CD4-positive, CD25-positive, alpha-beta regulatory T cell (primary cell): ENCODE results near the gene CHST2. TPM values are rescaled to one million over a fixed set of nuclear protein-coding genes. Genes with fewer than 3 reads are reported as not detected.

Experiments
- ATAC-seq, 2 donors: fragments of 150-1000 bp; cut with Tn5 transposase; one replicate each; pipeline ENCODE4 v1.10.0; 2021; ENCODE audit warnings: low read depth in 2 of 2, moderate number of reproducible peaks in 2 of 2, moderate library complexity in 1 of 2
- DNase-seq, 3 donors: peaks; one replicate each; pipeline versions ENCODE4 v3.0.0 to v3.0.0-alpha.2; 2012 to 2022; ENCODE audit warnings: mixed read lengths in 1 of 3
- H3K27ac ChIP-seq: one replicate; pipeline ENCODE4 v1.7.0; 2013; ENCODE audit warnings: mild to moderate bottlenecking, low read length; ENCODE audit not compliant: insufficient read depth, poor library complexity, severe bottlenecking
- H3K27me3 ChIP-seq: one replicate; pipeline ENCODE4 v1.7.0; 2013; ENCODE audit warnings: low read length; ENCODE audit not compliant: control insufficient read depth, insufficient read depth
- H3K36me3 ChIP-seq: one replicate; pipeline ENCODE4 v1.7.0; 2013; ENCODE audit warnings: mild to moderate bottlenecking, low read length, moderate library complexity; ENCODE audit not compliant: control insufficient read depth, insufficient read depth
- H3K4me1 ChIP-seq: 2 replicates; pipeline ENCODE4 v1.7.0; 2013; ENCODE audit warnings: mild to moderate bottlenecking, low read length; ENCODE audit not compliant: insufficient read depth, control insufficient read depth, poor library complexity, severe bottlenecking
- H3K4me3 ChIP-seq: one replicate; pipeline ENCODE4 v1.7.0; 2013; ENCODE audit warnings: low read depth, mild to moderate bottlenecking, low read length, moderate library complexity
- H3K9me3 ChIP-seq, 2 experiments: 1 replicate in 1 of 2; 2 replicates in 1 of 2; pipeline ENCODE4 v1.7.0; 2013; ENCODE audit warnings: low read length in 2 of 2, mild to moderate bottlenecking in 1 of 2, moderate library complexity in 1 of 2; ENCODE audit not compliant: control insufficient read depth in 2 of 2
- H3K27ac Mint-ChIP-seq, 3 donors: one replicate each; pipeline ENCODE4 v1.8.0; 2020 to 2022; ENCODE audit warnings: mild to moderate bottlenecking in 3 of 3, mixed read lengths in 3 of 3, moderate library complexity in 2 of 3
- H3K27me3 Mint-ChIP-seq: one replicate; pipeline ENCODE4 v1.8.0; 2022; ENCODE audit warnings: mild to moderate bottlenecking, mixed read lengths
- H3K36me3 Mint-ChIP-seq: one replicate; pipeline ENCODE4 v1.8.0; 2020; ENCODE audit warnings: mixed read lengths
- H3K4me1 Mint-ChIP-seq, 4 donors: one replicate each; pipeline ENCODE4 v1.8.0; 2020 to 2022; ENCODE audit warnings: mixed read lengths in 4 of 4, mild to moderate bottlenecking in 1 of 4
- H3K4me3 Mint-ChIP-seq, 4 donors: one replicate each; pipeline ENCODE4 v1.8.0; 2020 to 2022; ENCODE audit warnings: mild to moderate bottlenecking in 4 of 4, mixed read lengths in 4 of 4, moderate library complexity in 3 of 4
- H3K9me3 Mint-ChIP-seq, 7 donors: one replicate each; pipeline ENCODE4 v1.8.0; 2020 to 2022; ENCODE audit warnings: mixed read lengths in 7 of 7, mild to moderate bottlenecking in 3 of 7, moderate library complexity in 2 of 7
- polyA plus RNA-seq, 4 donors: library from polyadenylated mRNA; unstranded; fragments of 300-500 nt; fragmentation: Illumina TruSeq; gene quantifications; one replicate each; pipeline ENCODE4 v1.2.3, GENCODE V29; 2021
- total RNA-seq: library from RNA; stranded (reverse); gene quantifications from one replicate; pipeline ENCODE4 v1.2.3, GENCODE V29; 2022

The CHST2 gene
- total and polyA plus RNA-seq, 5 donors from 2014 or later, result 4.3 to 6.0 (median 4.9) TPM

- ATAC-seq, result no peak
- no peak overlapping the region for H3K4me3 Mint-ChIP-seq
Observed at GRCh38 chr3:143090486-143090885, 29.1 kb upstream of the CHST2 start.

GRCh38 chr3:143090976-143091837 lies 28.4 kb upstream of the CHST2 start:
- no peaks in the 10 kb centered on the region for H3K36me3 Mint-ChIP-seq
- no peaks in the 10 kb centered on the region for H3K27me3 Mint-ChIP-seq
- H3K27me3 ChIP-seq, result no peaks in the 10 kb centered on the region
- no peak overlapping the region for H3K4me3 Mint-ChIP-seq
- H3K36me3 ChIP-seq, result no peaks in the 10 kb centered on the region
- peaks cover 0 to 2% (median 0%) of the 10 kb centered on the region in 4 donors for H3K4me1 Mint-ChIP-seq
- H3K27ac Mint-ChIP-seq, result peak overlapping the region in 1 of 3 donors; percentile 31
- H3K9me3 ChIP-seq, result no peaks in the 10 kb centered on the region
- H3K9me3 Mint-ChIP-seq, result peaks cover 0 to 2% (median 0%) of the 10 kb centered on the region in 7 donors
- no peak overlapping the region for H3K27ac ChIP-seq
- ATAC-seq (no peak), DNase-seq (no peak)
- H3K4me1 ChIP-seq, result no peaks in the 10 kb centered on the region
- H3K4me3 ChIP-seq, result no peak overlapping the region

More at GRCh38 chr3:143090486-143090885, 29.1 kb upstream of the CHST2 start:
- Histone ChIP-seq H3K27me3 (no peaks in the 10 kb centered on the region), H3K4me3 (no peak overlapping the region), H3K27ac (no peak overlapping the region), H3K4me1 (no peaks in the 10 kb centered on the region), H3K9me3 (no peaks in the 10 kb centered on the region), H3K36me3 (no peaks in the 10 kb centered on the region)
- no peaks in the 10 kb centered on the region for H3K9me3 Mint-ChIP-seq
- H3K27me3 Mint-ChIP-seq, result no peaks in the 10 kb centered on the region
- no peaks in the 10 kb centered on the region for H3K36me3 Mint-ChIP-seq
- no peak for DNase-seq
- peaks cover 0 to 2% (median 0%) of the 10 kb centered on the region in 4 donors for H3K4me1 Mint-ChIP-seq
- no peak overlapping the region for H3K27ac Mint-ChIP-seq

GRCh38 chr3:143092191-143092590 lies 27.4 kb upstream of the CHST2 start:
- Mint-ChIP-seq H3K27me3 (no peaks in the 10 kb centered on the region), H3K9me3 (peaks cover 0 to 2% (median 0%) of the 10 kb centered on the region in 7 donors), H3K4me3 (no peak overlapping the region), H3K27ac (no peak overlapping the region), H3K36me3 (no peaks in the 10 kb centered on the region), H3K4me1 (peaks cover 0 to 2% (median 0%) of the 10 kb centered on the region in 4 donors)
- Histone ChIP-seq H3K9me3 (no peaks in the 10 kb centered on the region), H3K36me3 (no peaks in the 10 kb centered on the region), H3K27me3 (no peaks in the 10 kb centered on the region), H3K4me1 (no peaks in the 10 kb centered on the region), H3K4me3 (no peak overlapping the region), H3K27ac (no peak overlapping the region)
- DNase-seq, result no peak
- no peak for ATAC-seq

- DNase-seq (no peak), ATAC-seq (no peak)
- peaks cover 4% of the 10 kb centered on the region for H3K27me3 ChIP-seq
- no peaks in the 10 kb centered on the region for H3K4me1 ChIP-seq
- Mint-ChIP-seq H3K4me1 (no peaks in the 10 kb centered on the region), H3K27me3 (no peaks in the 10 kb centered on the region), H3K4me3 (no peak overlapping the region), H3K9me3 (peaks cover 0 to 2% (median 0%) of the 10 kb centered on the region in 7 donors), H3K27ac (no peak overlapping the region), H3K36me3 (no peaks in the 10 kb centered on the region)
- no peaks in the 10 kb centered on the region for H3K36me3 ChIP-seq
- no peaks in the 10 kb centered on the region for H3K9me3 ChIP-seq
- no peak overlapping the region for H3K4me3 ChIP-seq
- H3K27ac ChIP-seq, result no peak overlapping the region
Observed at GRCh38 chr3:143095813-143096212, 23.8 kb upstream of the CHST2 start.

- Histone ChIP-seq H3K36me3 (no peaks in the 10 kb centered on the region), H3K4me1 (no peaks in the 10 kb centered on the region), H3K27me3 (peaks cover 4% of the 10 kb centered on the region), H3K9me3 (no peaks in the 10 kb centered on the region), H3K27ac (no peak overlapping the region), H3K4me3 (no peak overlapping the region)
- H3K9me3 Mint-ChIP-seq, result peaks cover 0 to 2% (median 0%) of the 10 kb centered on the region in 7 donors
- H3K27me3 Mint-ChIP-seq, result peaks cover 7% of the 10 kb centered on the region
- DNase-seq (no peak), ATAC-seq (no peak)
- H3K36me3 Mint-ChIP-seq, result no peaks in the 10 kb centered on the region
- no peak overlapping the region for H3K4me3 Mint-ChIP-seq
- H3K4me1 Mint-ChIP-seq, result no peaks in the 10 kb centered on the region
- no peak overlapping the region for H3K27ac Mint-ChIP-seq
Observed at GRCh38 chr3:143098032-143098764, 21.4 kb upstream of the CHST2 start.

- Histone ChIP-seq H3K27me3 (peaks cover 4% of the 10 kb centered on the region), H3K4me3 (no peak overlapping the region), H3K4me1 (no peaks in the 10 kb centered on the region), H3K27ac (no peak overlapping the region), H3K36me3 (no peaks in the 10 kb centered on the region), H3K9me3 (no peaks in the 10 kb centered on the region)
- no peak overlapping the region for H3K4me3 Mint-ChIP-seq
- no peak for ATAC-seq
- H3K27me3 Mint-ChIP-seq, result peaks cover 7% of the 10 kb centered on the region
- H3K4me1 Mint-ChIP-seq, result no peaks in the 10 kb centered on the region
- peaks cover 0 to 6% (median 0%) of the 10 kb centered on the region in 7 donors for H3K9me3 Mint-ChIP-seq
- no peak for DNase-seq
- no peak overlapping the region for H3K27ac Mint-ChIP-seq
- no peaks in the 10 kb centered on the region for H3K36me3 Mint-ChIP-seq
Observed at GRCh38 chr3:143099210-143099609, 20.4 kb upstream of the CHST2 start.

- peaks cover 0 to 2% of the 10 kb centered on the region in 2 experiments for H3K9me3 ChIP-seq
- Mint-ChIP-seq H3K36me3 (no peaks in the 10 kb centered on the region), H3K27ac (no peak overlapping the region), H3K27me3 (peaks cover 10% of the 10 kb centered on the region), H3K9me3 (peaks cover 0 to 8% (median 3%) of the 10 kb centered on the region in 7 donors), H3K4me1 (no peaks in the 10 kb centered on the region), H3K4me3 (no peak overlapping the region)
- H3K36me3 ChIP-seq, result no peaks in the 10 kb centered on the region
- no peak for DNase-seq
- H3K4me1 ChIP-seq, result no peaks in the 10 kb centered on the region
- ATAC-seq, result no peak
- no peak overlapping the region for H3K27ac ChIP-seq
- no peak overlapping the region for H3K4me3 ChIP-seq
- H3K27me3 ChIP-seq, result peaks cover 4% of the 10 kb centered on the region
Observed at GRCh38 chr3:143099690-143100089, 19.9 kb upstream of the CHST2 start.
